ENCODE results near the gene EEA1. TPM values are rescaled to one million over a fixed set of nuclear protein-coding genes. Genes with fewer than 3 reads are reported as not detected.
A peak's percentile ranks its signal among the peaks of the same experiment; 100 is the strongest.

EEA1 gene
- total RNA-seq, 1 donor from 2014 or later: 9.2 TPM

GRCh38 chr12:92740411-92740810 is 188.7 kb downstream of the EEA1 start:
- H3K36me3 ChIP-seq (ENCODE audit: control insufficient read depth, insufficient read depth, low read length): no peaks in the 10 kb centered on the region
- DNase-seq (ENCODE audit: low read depth): no peak
- no peak for TF ChIP-seq CTCF (IDR thresholded peaks at IDR 0.05; ENCODE audit: insufficient read depth, low read length, poor library complexity, severe bottlenecking)

GRCh38 chr12:92739113-92739512 is 190.0 kb downstream of the EEA1 start:
- H3K4me3 ChIP-seq (ENCODE audit: low read depth, low read length): no peak overlapping the region
- TF ChIP-seq CTCF (IDR thresholded peaks at IDR 0.05; ENCODE audit: insufficient read depth, low read length, poor library complexity, severe bottlenecking): no peak
- no peaks in the 10 kb centered on the region for H3K36me3 ChIP-seq (ENCODE audit: control insufficient read depth, insufficient read depth, low read length)
- no peak for DNase-seq (ENCODE audit: low read depth)
- no peaks in the 10 kb centered on the region for H3K27me3 ChIP-seq (ENCODE audit: control insufficient read depth, insufficient read depth, low read length)

More at GRCh38 chr12:92740411-92740810, 188.7 kb downstream of the EEA1 start:
- Histone ChIP-seq H3K4me3 (ENCODE audit: low read depth, low read length) (no peak overlapping the region), H3K27me3 (ENCODE audit: control insufficient read depth, insufficient read depth, low read length) (no peaks in the 10 kb centered on the region)

GRCh38 chr12:92737855-92738850 is 190.9 kb downstream of the EEA1 start:
- no peaks in the 10 kb centered on the region for H3K27me3 ChIP-seq (ENCODE audit: control insufficient read depth, insufficient read depth, low read length)
- no peaks in the 10 kb centered on the region for H3K36me3 ChIP-seq (ENCODE audit: control insufficient read depth, insufficient read depth, low read length)
- no peak overlapping the region for H3K4me3 ChIP-seq (ENCODE audit: low read depth, low read length)
- no peak for DNase-seq (ENCODE audit: low read depth)
- TF ChIP-seq CTCF (IDR thresholded peaks at IDR 0.05; ENCODE audit: insufficient read depth, low read length, poor library complexity, severe bottlenecking): no peak

GRCh38 chr12:92736605-92737004 is 192.5 kb downstream of the EEA1 start:
- Histone ChIP-seq H3K36me3 (ENCODE audit: control insufficient read depth, insufficient read depth, low read length) (no peaks in the 10 kb centered on the region), H3K27me3 (ENCODE audit: control insufficient read depth, insufficient read depth, low read length) (no peaks in the 10 kb centered on the region), H3K4me3 (ENCODE audit: low read depth, low read length) (no peak overlapping the region)
- no peak for TF ChIP-seq CTCF (IDR thresholded peaks at IDR 0.05; ENCODE audit: insufficient read depth, low read length, poor library complexity, severe bottlenecking)
- DNase-seq (ENCODE audit: low read depth): no peak

- TF ChIP-seq CTCF (IDR thresholded peaks at IDR 0.05; ENCODE audit: insufficient read depth, low read length, poor library complexity, severe bottlenecking): peak; percentile 25
- no peak overlapping the region for H3K4me3 ChIP-seq (ENCODE audit: low read depth, low read length)
- H3K36me3 ChIP-seq (ENCODE audit: control insufficient read depth, insufficient read depth, low read length): no peaks in the 10 kb centered on the region
- H3K27me3 ChIP-seq (ENCODE audit: control insufficient read depth, insufficient read depth, low read length): no peaks in the 10 kb centered on the region
- DNase-seq (ENCODE audit: low read depth): peak; percentile 37
Measured at GRCh38 chr12:92735131-92735721, 193.9 kb downstream of the EEA1 start.
